ENCODE results near the gene FRMD4A. TPM values are rescaled to one million over a fixed set of nuclear protein-coding genes. Genes with fewer than 3 reads are reported as not detected.
"Not testable (repeated sequence)": the region's sequence is repeated elsewhere in the genome, so short reads cannot be mapped to it uniquely, and the experiment has no call there.

FRMD4A gene
- total and polyA plus RNA-seq, 8 donors, result 6.9 to 25.3 (median 11.3) TPM

DNA sequence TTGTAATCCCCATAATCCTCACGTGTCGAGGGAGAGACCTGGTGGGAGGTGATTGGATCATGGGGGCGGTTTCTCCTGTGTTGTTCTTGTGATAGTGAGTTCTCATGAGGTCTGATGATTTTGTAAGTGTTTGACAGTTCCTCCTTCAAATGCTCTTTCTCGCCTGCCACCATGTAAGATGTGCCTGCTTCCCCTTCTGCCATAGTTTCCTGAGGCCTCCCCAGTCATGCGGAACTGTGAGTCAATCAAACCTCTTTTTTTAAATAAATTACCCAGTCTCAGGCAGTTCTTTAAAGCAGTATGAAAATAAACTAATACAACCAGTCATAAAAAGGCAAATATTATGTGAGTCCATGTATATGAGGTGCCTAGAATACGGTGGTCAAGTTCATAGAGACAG lies 87.5 kb downstream of the FRMD4A start:
- Histone ChIP-seq H3K36me3 (no peaks in the 10 kb centered on the region), H3K27me3 (peaks cover 0 to 19% (median 0%) of the 10 kb centered on the region in 3 donors), H3K4me1 (peaks cover 0 to 9% (median 0%) of the 10 kb centered on the region in 4 donors), H3K4me3 (no peak overlapping the region), H3K9me3 (no peaks in the 10 kb centered on the region), H3K27ac (no peak overlapping the region)
- intact Hi-C loops (cut with DNase I; ENCODE audit: low total_unique reads), result no loop called here
- WGBS, 5 donors, result 87 to 94% (median 90%) methylated on average over 6 of the region's 6 CpGs
- no peak for DNase-seq
- TF ChIP-seq POLR2A (IDR thresholded peaks at IDR 0.05) (no peak), EP300 (IDR thresholded peaks at IDR 0.05) (no peak), POLR2AphosphoS5 (IDR thresholded peaks at IDR 0.05) (no peak)
- TF ChIP-seq, protein P1, sequence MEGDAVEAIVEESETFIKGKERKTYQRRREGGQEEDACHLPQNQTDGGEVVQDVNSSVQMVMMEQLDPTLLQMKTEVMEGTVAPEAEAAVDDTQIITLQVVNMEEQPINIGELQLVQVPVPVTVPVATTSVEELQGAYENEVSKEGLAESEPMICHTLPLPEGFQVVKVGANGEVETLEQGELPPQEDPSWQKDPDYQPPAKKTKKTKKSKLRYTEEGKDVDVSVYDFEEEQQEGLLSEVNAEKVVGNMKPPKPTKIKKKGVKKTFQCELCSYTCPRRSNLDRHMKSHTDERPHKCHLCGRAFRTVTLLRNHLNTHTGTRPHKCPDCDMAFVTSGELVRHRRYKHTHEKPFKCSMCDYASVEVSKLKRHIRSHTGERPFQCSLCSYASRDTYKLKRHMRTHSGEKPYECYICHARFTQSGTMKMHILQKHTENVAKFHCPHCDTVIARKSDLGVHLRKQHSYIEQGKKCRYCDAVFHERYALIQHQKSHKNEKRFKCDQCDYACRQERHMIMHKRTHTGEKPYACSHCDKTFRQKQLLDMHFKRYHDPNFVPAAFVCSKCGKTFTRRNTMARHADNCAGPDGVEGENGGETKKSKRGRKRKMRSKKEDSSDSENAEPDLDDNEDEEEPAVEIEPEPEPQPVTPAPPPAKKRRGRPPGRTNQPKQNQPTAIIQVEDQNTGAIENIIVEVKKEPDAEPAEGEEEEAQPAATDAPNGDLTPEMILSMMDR (IDR thresholded peaks at IDR 0.05), result no peak

DNA sequence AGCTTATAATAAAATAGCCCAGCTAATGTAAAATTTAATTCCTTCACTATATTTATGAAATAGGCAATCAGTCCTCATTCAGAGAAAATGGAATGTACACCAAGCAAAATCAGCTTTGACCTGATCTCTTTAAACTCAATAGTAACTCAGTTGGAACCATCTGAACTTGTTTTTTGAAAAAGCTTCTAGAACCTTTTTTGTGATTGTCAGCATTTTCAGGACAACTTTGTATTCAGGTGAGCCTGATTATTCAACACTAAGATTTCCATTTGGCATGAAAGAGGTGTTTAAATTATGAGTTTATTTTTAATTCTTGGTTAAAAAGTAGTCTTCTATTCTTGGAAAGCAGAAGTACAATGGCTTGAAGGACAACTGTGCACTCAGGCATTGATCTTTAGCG lies 89.5 kb downstream of the FRMD4A start:
- WGBS, 5 donors, result 65 to 92% (median 77%) methylated on average over 1 of the region's 1 CpG
- Histone ChIP-seq H3K4me1 (no peaks in the 10 kb centered on the region), H3K4me3 (no peak overlapping the region), H3K9me3 (no peaks in the 10 kb centered on the region), H3K27me3 (peaks cover 0 to 24% (median 0%) of the 10 kb centered on the region in 3 donors), H3K27ac (no peak overlapping the region), H3K36me3 (no peaks in the 10 kb centered on the region)
- intact Hi-C loops (cut with DNase I; ENCODE audit: low total_unique reads), result no loop called here
- DNase-seq, result no peak
- TF ChIP-seq POLR2A (IDR thresholded peaks at IDR 0.05) (no peak), POLR2AphosphoS5 (IDR thresholded peaks at IDR 0.05) (no peak), EP300 (IDR thresholded peaks at IDR 0.05) (no peak)
- TF ChIP-seq, protein P1 (IDR thresholded peaks at IDR 0.05), result no peak

DNA sequence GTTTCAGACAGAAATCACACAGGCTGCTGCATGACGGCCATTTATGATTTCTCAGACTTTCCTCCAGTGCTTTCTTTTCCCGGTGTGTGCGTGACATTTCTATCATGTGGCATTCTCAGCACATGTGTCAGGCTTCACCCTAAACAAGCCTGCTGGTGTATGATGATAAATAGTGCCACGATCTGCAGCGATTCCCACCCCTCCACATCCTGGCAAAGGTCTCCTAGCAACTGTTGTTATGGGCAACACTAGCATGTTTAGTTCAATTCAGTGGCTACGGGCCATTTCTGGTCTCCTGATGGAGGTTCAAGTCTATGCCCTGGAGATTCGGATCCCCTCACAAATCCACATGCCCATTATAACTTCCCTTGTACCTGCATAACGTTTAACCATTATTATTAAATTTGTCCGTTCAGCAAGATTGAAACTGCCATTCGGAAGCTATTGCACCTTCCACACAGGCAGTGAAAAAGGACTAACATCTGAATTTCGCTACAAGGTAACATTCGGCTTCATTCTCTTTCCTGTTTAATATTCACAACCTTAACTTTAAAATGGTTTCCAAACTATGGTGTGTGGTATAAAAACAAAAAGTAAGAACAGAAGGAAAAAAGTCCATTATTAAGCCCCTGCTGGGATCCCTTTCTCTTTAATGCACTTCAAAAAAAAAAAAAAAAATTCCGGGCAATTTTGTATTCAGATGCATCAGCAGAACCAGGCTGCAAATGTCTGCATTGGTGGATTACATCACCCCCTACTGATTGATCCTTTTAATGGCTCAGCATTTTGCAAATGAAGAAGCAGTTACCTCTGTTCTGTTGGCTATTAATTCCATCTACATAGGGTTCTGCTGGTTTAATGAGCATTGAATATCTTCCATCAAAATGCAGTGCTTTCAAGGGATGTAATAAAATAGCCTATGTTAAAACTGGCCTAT lies 90.2 kb downstream of the FRMD4A start:
- H3K9me3 ChIP-seq, result no peaks in the 10 kb centered on the region
- no peaks in the 10 kb centered on the region for H3K36me3 ChIP-seq
- TF ChIP-seq EP300 (IDR thresholded peaks at IDR 0.05), result no peak
- TF ChIP-seq, protein P1 (IDR thresholded peaks at IDR 0.05), result no peak
- no peak for TF ChIP-seq POLR2AphosphoS5 (IDR thresholded peaks at IDR 0.05)
- TF ChIP-seq POLR2A (IDR thresholded peaks at IDR 0.05), result no peak
- H3K27me3 ChIP-seq, result peaks cover 0 to 27% (median 0%) of the 10 kb centered on the region in 3 donors
- DNase-seq, result peak in 1 of 2 donors; percentile 65
- intact Hi-C loops (cut with DNase I; ENCODE audit: low total_unique reads), result no loop called here
- no peak overlapping the region for H3K4me3 ChIP-seq
- no peak overlapping the region for H3K27ac ChIP-seq
- WGBS, 5 donors, result 42 to 52% (median 44%) methylated on average over 13 of the region's 13 CpGs
- no peaks in the 10 kb centered on the region for H3K4me1 ChIP-seq

DNA sequence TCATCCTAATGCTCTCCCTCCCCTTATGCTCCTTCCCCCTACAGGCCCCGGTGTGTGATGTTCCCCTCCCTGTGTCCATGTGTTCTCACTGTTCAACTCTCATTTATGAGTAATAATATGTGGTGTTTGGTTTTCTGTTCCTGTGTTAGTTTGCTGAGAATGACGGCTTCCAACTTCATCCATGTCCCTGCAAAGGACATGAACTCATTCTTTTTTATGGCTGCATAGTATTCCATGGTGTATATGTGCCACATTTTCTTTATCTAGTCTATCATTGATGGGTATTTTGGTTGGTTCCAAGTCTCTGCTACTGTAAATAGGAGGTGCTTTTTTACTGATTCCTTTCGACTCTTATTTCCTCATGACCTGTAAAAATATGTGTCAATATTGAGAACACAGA lies 92.1 kb downstream of the FRMD4A start:
- H3K9me3 ChIP-seq; H3K36me3 ChIP-seq; H3K4me1 ChIP-seq; H3K27ac ChIP-seq; H3K4me3 ChIP-seq; intact Hi-C loops (cut with DNase I; ENCODE audit: low total_unique reads); DNase-seq: not testable (repeated sequence)
- H3K27me3 ChIP-seq, result peaks cover 0 to 28% (median 0%) of the 10 kb centered on the region in 3 donors
- 86 to 95% (median 90%) methylated on average over 3 of the region's 3 CpGs for WGBS, 5 donors

DNA sequence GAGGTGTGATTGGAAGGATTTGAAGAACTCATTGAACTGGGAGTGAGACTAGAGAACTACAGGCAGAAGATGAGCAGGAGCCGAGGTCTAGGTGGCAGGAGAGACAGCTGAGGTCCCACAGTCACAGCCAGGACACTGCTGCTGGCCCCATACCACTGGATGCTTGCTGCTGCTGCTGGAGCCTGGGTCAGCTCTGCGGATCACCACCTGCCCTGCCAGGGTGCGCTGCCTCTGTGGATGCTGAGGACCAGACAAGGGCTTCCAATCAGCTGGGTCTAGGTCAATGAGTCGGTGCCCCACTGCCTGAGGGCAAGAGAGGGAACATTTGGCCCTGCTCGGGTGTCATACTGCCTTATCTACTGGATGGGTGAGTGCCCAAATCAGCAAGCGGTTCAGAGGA lies 94.4 kb downstream of the FRMD4A start:
- Histone ChIP-seq H3K4me1 (no peaks in the 10 kb centered on the region), H3K9me3 (no peaks in the 10 kb centered on the region), H3K27ac (no peak overlapping the region), H3K4me3 (no peak overlapping the region), H3K27me3 (peaks cover 0 to 22% (median 0%) of the 10 kb centered on the region in 3 donors), H3K36me3 (no peaks in the 10 kb centered on the region)
- DNase-seq, result no peak
- 63 to 84% (median 77%) methylated on average over 6 of the region's 6 CpGs for WGBS, 5 donors
- intact Hi-C loops (cut with DNase I; ENCODE audit: low total_unique reads), result no loop called here
- TF ChIP-seq, protein P1 (IDR thresholded peaks at IDR 0.05), result no peak
- TF ChIP-seq EP300 (IDR thresholded peaks at IDR 0.05), result no peak

All from stomach (tissue), 9 donors.